ENCODE measurements around the gene CHST7.

CHST7 gene

GRCh38 chrX:46573892-46574773 is 568 bp downstream of the CHST7 start:
- DNase-seq = peak; percentile 39

GRCh38 chrX:46574774-46575381 is 1.3 kb downstream of the CHST7 start:
- DNase-seq = no peak

- no peak for DNase-seq
Observed at GRCh38 chrX:46575586-46575985, 2.0 kb downstream of the CHST7 start.

- no peak for DNase-seq
Observed at GRCh38 chrX:46575991-46576392, 2.4 kb downstream of the CHST7 start.

DNA sequence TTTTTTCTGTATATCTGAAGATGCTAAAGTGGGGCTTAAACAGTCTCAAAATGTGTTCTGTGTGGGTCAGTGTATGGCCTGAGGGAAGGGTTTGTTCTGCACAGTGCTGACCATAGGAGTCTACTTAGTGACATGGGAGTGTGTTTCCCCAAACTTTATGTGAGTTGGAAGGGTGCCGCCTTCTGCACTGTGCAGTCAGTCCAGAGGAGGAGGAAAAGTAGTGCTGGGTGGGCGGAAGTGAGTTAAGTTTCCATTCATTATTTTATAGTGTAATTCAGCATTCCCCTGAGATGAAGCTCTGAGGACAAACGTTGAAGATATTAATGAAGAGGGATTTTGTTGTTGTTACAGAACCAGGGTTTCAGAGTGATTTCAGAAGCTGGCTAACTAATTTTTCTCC is 2.9 kb downstream of the CHST7 start:
- DNase-seq = no peak

GRCh38 chrX:46577221-46578005 is 3.8 kb downstream of the CHST7 start:
- DNase-seq = no peak

DNA sequence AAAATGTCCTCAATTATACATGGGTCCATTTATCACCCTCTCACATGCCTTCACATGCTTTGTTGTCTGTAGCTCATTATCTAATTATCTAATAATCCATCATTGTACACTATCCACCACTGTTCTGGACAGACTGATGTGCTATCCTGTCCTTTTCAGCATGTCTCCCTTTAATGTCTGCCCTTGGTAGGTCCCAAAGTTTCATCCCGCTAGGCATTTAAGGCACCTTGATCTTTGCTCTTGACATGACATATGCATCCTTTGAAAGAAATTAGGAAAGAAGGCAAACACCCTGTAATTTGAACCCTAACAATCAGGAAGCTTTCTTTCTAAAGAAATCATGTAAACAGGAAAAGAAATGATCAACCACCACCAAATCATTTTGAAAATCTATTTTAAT is 5.7 kb downstream of the CHST7 start:
- DNase-seq = no peak

DNA sequence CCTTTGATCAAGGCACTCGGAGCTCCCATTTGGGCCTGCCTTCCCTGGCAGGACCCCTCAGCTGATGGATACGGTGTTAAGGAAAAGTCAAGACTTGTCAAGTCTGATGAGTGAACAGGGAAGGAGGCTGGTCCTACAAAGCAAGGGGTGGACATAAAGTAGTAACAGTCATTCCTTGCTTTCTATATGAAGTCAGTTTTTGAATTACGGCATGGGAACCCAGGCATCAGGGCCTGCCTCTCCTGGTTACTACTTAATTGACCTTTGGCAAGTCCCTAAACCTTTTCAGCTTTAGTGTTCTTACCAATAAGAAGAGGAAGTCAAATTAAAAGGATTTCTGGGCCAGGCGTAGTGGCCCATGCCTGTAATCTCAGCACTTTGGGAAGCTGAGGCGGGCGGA is 7.0 kb downstream of the CHST7 start:
- DNase-seq = no peak

DNA sequence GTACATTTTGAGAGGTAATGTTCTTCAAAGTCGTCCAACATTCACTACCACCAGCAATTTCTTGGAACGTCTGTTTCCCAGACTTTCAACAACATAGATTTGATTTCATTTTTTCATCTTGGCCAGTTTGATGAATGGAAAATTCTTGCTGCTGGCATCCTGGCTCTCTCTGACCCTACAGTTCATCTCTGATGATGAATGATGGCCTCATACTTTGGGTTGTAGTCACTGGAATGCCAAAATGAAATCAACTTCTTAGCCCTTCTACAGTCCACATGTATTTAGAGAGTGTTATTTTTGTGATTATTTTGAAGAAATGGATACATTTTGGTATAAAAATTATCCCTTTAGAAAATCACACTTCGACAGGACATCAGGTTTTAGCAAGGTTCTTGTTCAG is 8.8 kb downstream of the CHST7 start:
- DNase-seq = no peak

- DNase-seq = no peak
Observed at GRCh38 chrX:46582966-46583365, 9.4 kb downstream of the CHST7 start.

DNA sequence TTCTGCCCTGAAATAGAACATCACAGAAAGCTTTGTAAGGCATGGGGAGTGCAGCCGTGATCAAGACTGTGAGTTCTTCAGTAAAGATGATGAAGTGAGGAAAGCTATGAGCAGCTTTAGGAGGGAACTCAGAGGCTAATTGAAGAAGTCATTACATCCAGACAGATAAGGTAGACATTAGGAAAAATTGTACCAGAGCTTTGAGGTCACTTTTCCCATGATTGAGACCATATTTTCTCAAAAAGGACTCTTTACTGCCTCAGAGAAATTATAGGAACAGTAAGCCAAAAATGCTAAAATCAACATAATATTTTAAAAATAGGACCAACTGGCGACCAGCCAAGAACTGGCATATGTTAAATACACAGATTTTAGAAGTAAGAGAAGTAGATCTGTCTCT is 11.2 kb downstream of the CHST7 start:
- no peak for DNase-seq

- DNase-seq = no peak
Observed at GRCh38 chrX:46587158-46587557, 13.6 kb downstream of the CHST7 start.

DNA sequence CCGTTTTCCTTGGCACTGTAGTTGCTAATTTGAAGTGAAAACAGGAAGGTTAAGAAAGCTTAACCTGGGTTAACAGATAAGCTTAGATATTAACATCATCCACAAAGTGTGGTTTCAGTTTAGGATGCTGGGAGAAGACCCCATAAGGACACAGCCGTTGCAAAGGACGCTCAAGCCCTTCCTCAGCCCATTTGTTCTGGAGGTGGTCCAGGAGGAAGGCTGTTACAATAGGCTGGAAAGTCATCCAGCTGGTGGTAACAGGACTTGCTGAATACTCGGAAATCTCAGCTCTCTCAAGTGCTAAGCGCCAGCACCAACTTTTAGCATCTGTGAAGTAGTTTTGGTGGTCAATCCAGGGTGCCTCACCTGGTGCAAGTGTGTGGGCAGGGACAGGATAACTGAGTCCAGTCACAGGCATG is 14.2 kb downstream of the CHST7 start:
- DNase-seq = no peak

- DNase-seq = no peak
Observed at GRCh38 chrX:46588263-46588662, 14.7 kb downstream of the CHST7 start.

- DNase-seq = no peak
Observed at GRCh38 chrX:46589977-46590723, 16.6 kb downstream of the CHST7 start.

DNA sequence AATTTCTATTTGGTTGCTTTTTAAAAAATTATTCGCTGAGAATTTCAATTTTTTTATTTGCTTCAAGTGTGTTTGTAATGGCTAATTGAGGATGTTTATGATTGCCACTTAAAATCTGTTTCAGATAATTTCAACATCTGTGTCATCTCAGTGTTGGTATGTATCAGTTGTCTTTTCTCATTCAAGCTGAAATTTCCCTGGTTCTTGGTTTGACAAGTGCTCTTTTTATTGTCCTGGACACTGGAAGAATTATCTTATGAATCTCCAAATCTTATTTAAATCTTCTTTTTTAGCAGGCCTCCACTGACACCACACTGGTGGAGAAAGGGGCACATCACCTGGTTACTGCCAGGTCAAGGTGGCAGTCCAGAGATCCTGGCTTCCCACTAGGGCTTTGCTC is 21.5 kb downstream of the CHST7 start:
- no peak for DNase-seq

DNA sequence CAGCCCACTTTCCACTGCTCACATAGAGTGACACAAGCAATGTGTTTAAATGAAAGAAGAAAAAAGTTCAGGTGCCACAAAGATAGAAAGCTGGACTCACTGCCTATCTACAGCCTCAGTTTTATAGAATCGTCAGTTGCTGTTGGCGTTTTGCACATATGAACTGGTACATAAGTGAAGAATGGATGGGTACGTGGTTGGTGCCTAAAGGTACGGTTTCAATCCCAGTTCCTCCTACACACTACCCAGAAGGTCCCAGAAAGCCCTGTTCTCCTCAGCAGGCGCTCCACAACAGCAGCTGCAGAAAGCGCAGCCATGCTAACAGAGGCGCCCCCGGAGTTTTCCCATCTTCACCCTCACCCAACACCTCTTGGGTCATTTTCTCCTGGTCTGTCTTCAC is 23.6 kb downstream of the CHST7 start:
- DNase-seq = no peak

GRCh38 chrX:46597771-46598170 is 24.2 kb downstream of the CHST7 start:
- DNase-seq = no peak

DNA sequence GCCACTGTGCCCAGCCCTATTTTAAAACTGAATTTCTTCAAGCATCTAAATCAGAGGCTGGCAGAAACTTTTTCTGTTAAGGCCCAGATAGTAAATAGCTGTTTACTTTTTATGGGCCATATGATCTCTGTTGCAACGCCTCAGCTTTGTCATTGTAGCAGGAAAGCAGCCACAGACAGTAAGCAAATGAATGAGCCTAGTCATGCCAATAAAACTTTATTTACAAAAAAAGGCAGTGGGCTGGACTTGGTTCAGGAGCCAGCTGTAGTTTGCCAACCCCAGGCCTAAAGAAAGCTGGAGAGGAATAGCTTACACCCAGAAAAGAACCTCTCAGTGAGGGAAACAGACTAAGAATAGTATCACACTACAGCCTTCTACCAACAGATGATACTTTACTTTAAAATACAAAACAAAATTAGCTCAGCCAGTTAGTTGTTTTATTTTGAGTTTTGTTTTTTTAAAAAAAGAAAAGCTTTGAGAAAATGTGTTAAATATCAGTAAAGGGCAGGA is 25.5 kb downstream of the CHST7 start:
- no peak for DNase-seq

DNA sequence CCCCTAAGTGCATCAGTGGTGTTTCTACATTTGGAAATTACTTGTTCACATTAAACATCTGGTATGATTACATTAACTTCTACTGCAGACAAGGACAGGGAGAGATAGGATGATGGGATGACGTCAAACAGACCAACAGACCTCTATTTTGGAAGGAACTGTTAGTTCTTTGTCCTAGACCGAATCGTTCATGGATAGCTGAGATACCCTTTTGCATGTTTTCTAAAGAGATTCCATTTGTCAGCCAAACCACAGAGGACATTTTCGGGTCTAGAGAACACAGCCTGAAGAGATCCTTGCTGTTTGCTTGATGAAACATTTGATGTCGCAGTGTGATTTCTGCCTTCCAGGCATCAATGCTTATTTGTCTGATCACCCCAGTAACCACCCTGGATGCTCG is 27.7 kb downstream of the CHST7 start:
- no peak for DNase-seq

GRCh38 chrX:46602468-46603102 is 29.0 kb downstream of the CHST7 start:
- no peak for DNase-seq

- DNase-seq = no peak
Observed at GRCh38 chrX:46607916-46608315, 34.4 kb downstream of the CHST7 start.

Data from left hindlimb (tissue), 1 donor.